ENCODE data around the gene RRP1B. TPM values are rescaled to one million over a fixed set of nuclear protein-coding genes. Genes with fewer than 3 reads are reported as not detected.

The RRP1B gene
- total RNA-seq, 1 experiment from 2014 or later: 55.9 TPM

- Histone ChIP-seq H3K9me2 (ENCODE audit: insufficient read depth) (no peaks in the 10 kb centered on the region), H3K9me3 (ENCODE audit: control insufficient read depth in 1 of 2, insufficient read depth in 1 of 2, low read depth in 1 of 2, low read length in 2 of 2) (no peaks in the 10 kb centered on the region), H3K9ac (ENCODE audit: low read length) (no peak overlapping the region), H4K20me1 (ENCODE audit: insufficient read depth) (no peaks in the 10 kb centered on the region), H3K27me3 (ENCODE audit: insufficient read depth, low read length) (no peaks in the 10 kb centered on the region), H2AFZ (ENCODE audit: low read depth, low read length, poor library complexity, severe bottlenecking) (no peak overlapping the region), H3K4me1 (ENCODE audit: control insufficient read depth in 1 of 2, insufficient read depth in 2 of 2, low read length in 2 of 2) (peaks cover 18 to 27% of the 10 kb centered on the region in 2 experiments), H3K4me3 (replicated peaks in 1 of 2; ENCODE audit: low read depth in 1 of 2, low read length in 2 of 2) (no peak overlapping the region), H3K4me2 (ENCODE audit: low read length) (no peak overlapping the region), H3K79me2 (ENCODE audit: insufficient read depth, low read length) (peaks cover 93% of the 10 kb centered on the region), H3K36me3 (ENCODE audit: control insufficient read depth in 1 of 2, insufficient read depth in 2 of 2, low read length in 2 of 2) (peaks cover 0 to 4% of the 10 kb centered on the region in 2 experiments; a peak in 3 of 4 replicates), H3K27ac (ENCODE audit: low read depth, low read length) (no peak overlapping the region)
- ChIA-PET RAD21 (ENCODE audit: low non-redundant PET in 1 of 2, low total read pairs in 2 of 2, uncharacterized antibody in 2 of 2, unreplicated experiment in 2 of 2) (no interaction called here), POLR2A (no interaction called here), CTCF (no interaction called here)
- intact Hi-C loops (cut with micrococcal nuclease): no loop called here
- no peak for ATAC-seq
- BruUV-seq (replicated peaks): no TSS peak
- TF ChIP-seq JUND (IDR thresholded peaks at IDR 0.05) (no peak), SIN3A (IDR thresholded peaks at IDR 0.05; ENCODE audit: low read depth) (no peak), YY1 (IDR thresholded peaks at IDR 0.05; ENCODE audit: extremely low read depth, insufficient replicate concordance, low read depth, low read length) (no peak), EGR1 (IDR thresholded peaks at IDR 0.05; ENCODE audit: low read depth) (no peak), POLR2A (IDR thresholded peaks at IDR 0.05; ENCODE audit: borderline replicate concordance, extremely low read depth, insufficient read depth, insufficient read length) (no peak), CEBPB (IDR thresholded peaks at IDR 0.05; ENCODE audit: low read depth) (no peak), FOSL1 (IDR thresholded peaks at IDR 0.05; ENCODE audit: low read depth) (no peak), SP1 (IDR thresholded peaks at IDR 0.05; ENCODE audit: low read depth) (no peak), SRF (IDR thresholded peaks at IDR 0.05; ENCODE audit: low read depth) (no peak)
- DNase-seq (ENCODE audit: low read depth, low spot score): no peak
Measured at GRCh38 chr21:43731891-43732711, 72.7 kb downstream of the RRP1B start.

GRCh38 chr21:43733060-43733459, 73.7 kb downstream of the RRP1B start:
- intact Hi-C loops (cut with micrococcal nuclease): no loop called here

More at GRCh38 chr21:43733060-43733459, 73.7 kb downstream of the RRP1B start:
- no peak overlapping the region for H3K9ac ChIP-seq (ENCODE audit: low read length)
- no peak overlapping the region for H2AFZ ChIP-seq (ENCODE audit: low read depth, low read length, poor library complexity, severe bottlenecking)
- CTCF ChIA-PET: no interaction called here
- POLR2A ChIA-PET: no interaction called here
- BruUV-seq (replicated peaks): no TSS peak
- H3K4me1 ChIP-seq (ENCODE audit: control insufficient read depth in 1 of 2, insufficient read depth in 2 of 2, low read length in 2 of 2): peaks cover 9 to 18% of the 10 kb centered on the region in 2 experiments
- H3K9me2 ChIP-seq (ENCODE audit: insufficient read depth): no peaks in the 10 kb centered on the region
- H4K20me1 ChIP-seq (ENCODE audit: insufficient read depth): no peaks in the 10 kb centered on the region
- ATAC-seq (no peak), DNase-seq (ENCODE audit: low read depth, low spot score) (no peak)
- no peak overlapping the region for H3K4me2 ChIP-seq (ENCODE audit: low read length)
- RAD21 ChIA-PET (ENCODE audit: low non-redundant PET in 1 of 2, low total read pairs in 2 of 2, uncharacterized antibody in 2 of 2, unreplicated experiment in 2 of 2): no interaction called here
- H3K36me3 ChIP-seq (ENCODE audit: control insufficient read depth in 1 of 2, insufficient read depth in 2 of 2, low read length in 2 of 2): peaks cover 0 to 4% of the 10 kb centered on the region in 2 experiments; a peak in 3 of 4 replicates
- H3K79me2 ChIP-seq (ENCODE audit: insufficient read depth, low read length): peaks cover 88% of the 10 kb centered on the region
- H3K9me3 ChIP-seq (ENCODE audit: control insufficient read depth in 1 of 2, insufficient read depth in 1 of 2, low read depth in 1 of 2, low read length in 2 of 2): no peaks in the 10 kb centered on the region
- no peak overlapping the region for H3K4me3 ChIP-seq (replicated peaks in 1 of 2; ENCODE audit: low read depth in 1 of 2, low read length in 2 of 2)
- no peak overlapping the region for H3K27ac ChIP-seq (ENCODE audit: low read depth, low read length)
- H3K27me3 ChIP-seq (ENCODE audit: insufficient read depth, low read length): no peaks in the 10 kb centered on the region
- no peak for TF ChIP-seq SP1 (IDR thresholded peaks at IDR 0.05; ENCODE audit: low read depth)
- TF ChIP-seq JUND (IDR thresholded peaks at IDR 0.05): no peak
